Gastroesophageal sphincter (tissue), 3 donors: Measurements from ENCODE around the gene FXYD6.

Experiments
- EP300 ChIP-seq: sonication (generic); formaldehyde crosslinking; IDR thresholded peaks from one replicate; pipeline ENCODE4 v1.6.1; 2017; ENCODE audit warnings: antibody characterized with exemption, mild to moderate bottlenecking
- POLR2A ChIP-seq, 2 donors: fragments of 450-650 bp; IDR thresholded peaks; one replicate each; pipeline ENCODE4 v1.6.1; 2017; ENCODE audit warnings: antibody characterized with exemption in 2 of 2, mild to moderate bottlenecking in 2 of 2, moderate library complexity in 1 of 2
- POLR2AphosphoS5 ChIP-seq: sonication (generic); formaldehyde crosslinking; IDR thresholded peaks from one replicate; pipeline ENCODE4 v1.6.1; 2017; ENCODE audit warnings: antibody characterized with exemption
- TF ChIP-seq, protein P1 (sequence below), 4 experiments: fragments of 200-600 bp in 2 of 4; fragments of 450-650 bp in 2 of 4; sonication (generic) in 1 of 4; IDR thresholded peaks; one replicate each; pipeline ENCODE4 v1.5.1; 2017 to 2019; ENCODE audit warnings: antibody characterized with exemption in 4 of 4, mild to moderate bottlenecking in 2 of 4, moderate library complexity in 2 of 4

DNA sequence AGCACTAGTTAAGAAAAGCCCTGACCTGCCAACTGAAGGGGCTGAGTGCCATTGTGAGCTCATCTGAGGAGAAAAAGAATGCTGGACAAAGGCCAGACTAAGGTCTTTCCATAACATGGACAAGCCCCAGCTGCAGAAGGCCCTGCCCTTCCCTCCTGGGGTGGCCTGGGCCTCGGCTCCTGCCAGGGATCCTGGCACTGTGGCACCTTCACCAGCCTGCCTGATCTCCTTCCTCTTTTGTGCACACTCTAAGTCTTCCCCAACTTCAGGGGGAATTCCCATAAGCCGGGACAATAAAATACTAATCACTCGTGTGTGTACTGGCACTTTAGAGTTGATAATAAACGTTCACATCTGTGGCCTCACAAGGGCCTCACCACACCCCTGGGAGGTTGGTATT is 42.9 kb upstream of the FXYD6 start:
- TF ChIP-seq, protein P1, sequence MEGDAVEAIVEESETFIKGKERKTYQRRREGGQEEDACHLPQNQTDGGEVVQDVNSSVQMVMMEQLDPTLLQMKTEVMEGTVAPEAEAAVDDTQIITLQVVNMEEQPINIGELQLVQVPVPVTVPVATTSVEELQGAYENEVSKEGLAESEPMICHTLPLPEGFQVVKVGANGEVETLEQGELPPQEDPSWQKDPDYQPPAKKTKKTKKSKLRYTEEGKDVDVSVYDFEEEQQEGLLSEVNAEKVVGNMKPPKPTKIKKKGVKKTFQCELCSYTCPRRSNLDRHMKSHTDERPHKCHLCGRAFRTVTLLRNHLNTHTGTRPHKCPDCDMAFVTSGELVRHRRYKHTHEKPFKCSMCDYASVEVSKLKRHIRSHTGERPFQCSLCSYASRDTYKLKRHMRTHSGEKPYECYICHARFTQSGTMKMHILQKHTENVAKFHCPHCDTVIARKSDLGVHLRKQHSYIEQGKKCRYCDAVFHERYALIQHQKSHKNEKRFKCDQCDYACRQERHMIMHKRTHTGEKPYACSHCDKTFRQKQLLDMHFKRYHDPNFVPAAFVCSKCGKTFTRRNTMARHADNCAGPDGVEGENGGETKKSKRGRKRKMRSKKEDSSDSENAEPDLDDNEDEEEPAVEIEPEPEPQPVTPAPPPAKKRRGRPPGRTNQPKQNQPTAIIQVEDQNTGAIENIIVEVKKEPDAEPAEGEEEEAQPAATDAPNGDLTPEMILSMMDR (IDR thresholded peaks at IDR 0.05): no peak
- no peak for TF ChIP-seq POLR2A (IDR thresholded peaks at IDR 0.05)
- no peak for TF ChIP-seq EP300
- TF ChIP-seq POLR2AphosphoS5: no peak
